GM18870 (cell line): Measurements from ENCODE around the gene SLAMF9.

Experiments
- ATAC-seq: cut with Tn5 transposase; IDR thresholded peaks from one replicate; pipeline ENCODE4 v1.9.1; 2021; ENCODE audit warnings: moderate library complexity; ENCODE audit not compliant: unreplicated experiment

Gene SLAMF9

GRCh38 chr1:159977364-159978106 is 23.5 kb upstream of the SLAMF9 start:
- no peak for ATAC-seq

- ATAC-seq: no peak
These were observed 20.4 kb upstream of the SLAMF9 start for GRCh38 chr1:159974350-159974965.

- ATAC-seq: no peak
These were observed 19.4 kb upstream of the SLAMF9 start for GRCh38 chr1:159973350-159973940.

GRCh38 chr1:159972443-159973205 is 18.6 kb upstream of the SLAMF9 start:
- ATAC-seq: no peak

- no peak for ATAC-seq
These were observed 16.9 kb upstream of the SLAMF9 start for GRCh38 chr1:159970932-159971342.

- no peak for ATAC-seq
These were observed 14.9 kb upstream of the SLAMF9 start for GRCh38 chr1:159968901-159969300.

- no peak for ATAC-seq
These were observed 11.2 kb upstream of the SLAMF9 start for GRCh38 chr1:159965263-159965662.

- ATAC-seq: no peak
These were observed 10.1 kb upstream of the SLAMF9 start for GRCh38 chr1:159964144-159964543.

- ATAC-seq: no peak
These were observed 8.1 kb upstream of the SLAMF9 start for GRCh38 chr1:159962176-159962575.

GRCh38 chr1:159961636-159962035 is 7.6 kb upstream of the SLAMF9 start:
- ATAC-seq: no peak

- no peak for ATAC-seq
These were observed 6.8 kb upstream of the SLAMF9 start for GRCh38 chr1:159960721-159961381.

- no peak for ATAC-seq
These were observed 5.4 kb upstream of the SLAMF9 start for GRCh38 chr1:159959451-159959850.

- peak; percentile 77 for ATAC-seq
These were observed 4.8 kb upstream of the SLAMF9 start for GRCh38 chr1:159958719-159959380.

- ATAC-seq: no peak
These were observed 3.8 kb upstream of the SLAMF9 start for GRCh38 chr1:159957824-159958268.

GRCh38 chr1:159955456-159955855 is 1.4 kb upstream of the SLAMF9 start:
- ATAC-seq: no peak

- no peak for ATAC-seq
These were observed 1.1 kb downstream of the SLAMF9 start for GRCh38 chr1:159952932-159953331.

- no peak for ATAC-seq
These were observed 2.5 kb downstream of the SLAMF9 start for GRCh38 chr1:159951551-159951950.

GRCh38 chr1:159951016-159951415 is 3.0 kb downstream of the SLAMF9 start:
- no peak for ATAC-seq

GRCh38 chr1:159949981-159950381 is 4.1 kb downstream of the SLAMF9 start:
- no peak for ATAC-seq

GRCh38 chr1:159949123-159949522 is 4.9 kb downstream of the SLAMF9 start:
- no peak for ATAC-seq
